Measurements from ENCODE around the gene ACLY. TPM values are rescaled to one million over a fixed set of nuclear protein-coding genes. Genes with fewer than 3 reads are reported as not detected.

Gene ACLY
- total and polyA plus RNA-seq, 2 of the 13 experiments (the other 11 are each of a cell fraction or from before 2014, with no cell fraction given), result 111 to 218 TPM

GRCh38 chr17:41957031-41957868 is 38.5 kb upstream of the ACLY start (continued):
- TF ChIP-seq ZNF646 (CRISPR knock-in tag; IDR thresholded peaks at IDR 0.05) (no peak), PREB (CRISPR knock-in tag; IDR thresholded peaks at IDR 0.05) (no peak), DPF2 (CRISPR knock-in tag; IDR thresholded peaks at IDR 0.05; ENCODE audit: borderline replicate concordance, low read depth) (no peak; the same call in 1 of the 2 replicates), SMARCE1 (IDR thresholded peaks at IDR 0.05; ENCODE audit: borderline replicate concordance) (no peak), NCOA2 (CRISPR knock-in tag; IDR thresholded peaks at IDR 0.05) (peak; percentile 73), ZSCAN9 (CRISPR knock-in tag; IDR thresholded peaks at IDR 0.05; ENCODE audit: borderline replicate concordance) (0 out of 2 replicates have a peak, but pooled peaks have one; percentile 31), ZNF710 (CRISPR knock-in tag; IDR thresholded peaks at IDR 0.05; ENCODE audit: borderline replicate concordance) (peak; percentile 99), RORA (CRISPR knock-in tag; IDR thresholded peaks at IDR 0.05) (no peak), ELF4 (CRISPR knock-in tag; IDR thresholded peaks at IDR 0.05; ENCODE audit: borderline replicate concordance) (no peak)

Data from HepG2 (cell line).